Stimulated activated CD4-positive, alpha-beta T cell treated with anti-CD3 and anti-CD28 coated beads, Interleukin-2, amount 100 ng/mL, for 48 hours (primary cell): Measurements from ENCODE around the gene PFKFB3.
"Not testable (repeated sequence)": the region's sequence is repeated elsewhere in the genome, so short reads cannot be mapped to it uniquely, and the experiment has no call there.

ENCODE experiments used
- DNase-seq, 2 donors: peaks; one replicate each; pipeline ENCODE4 v3.0.0-alpha.2; 2020

The PFKFB3 gene

DNA sequence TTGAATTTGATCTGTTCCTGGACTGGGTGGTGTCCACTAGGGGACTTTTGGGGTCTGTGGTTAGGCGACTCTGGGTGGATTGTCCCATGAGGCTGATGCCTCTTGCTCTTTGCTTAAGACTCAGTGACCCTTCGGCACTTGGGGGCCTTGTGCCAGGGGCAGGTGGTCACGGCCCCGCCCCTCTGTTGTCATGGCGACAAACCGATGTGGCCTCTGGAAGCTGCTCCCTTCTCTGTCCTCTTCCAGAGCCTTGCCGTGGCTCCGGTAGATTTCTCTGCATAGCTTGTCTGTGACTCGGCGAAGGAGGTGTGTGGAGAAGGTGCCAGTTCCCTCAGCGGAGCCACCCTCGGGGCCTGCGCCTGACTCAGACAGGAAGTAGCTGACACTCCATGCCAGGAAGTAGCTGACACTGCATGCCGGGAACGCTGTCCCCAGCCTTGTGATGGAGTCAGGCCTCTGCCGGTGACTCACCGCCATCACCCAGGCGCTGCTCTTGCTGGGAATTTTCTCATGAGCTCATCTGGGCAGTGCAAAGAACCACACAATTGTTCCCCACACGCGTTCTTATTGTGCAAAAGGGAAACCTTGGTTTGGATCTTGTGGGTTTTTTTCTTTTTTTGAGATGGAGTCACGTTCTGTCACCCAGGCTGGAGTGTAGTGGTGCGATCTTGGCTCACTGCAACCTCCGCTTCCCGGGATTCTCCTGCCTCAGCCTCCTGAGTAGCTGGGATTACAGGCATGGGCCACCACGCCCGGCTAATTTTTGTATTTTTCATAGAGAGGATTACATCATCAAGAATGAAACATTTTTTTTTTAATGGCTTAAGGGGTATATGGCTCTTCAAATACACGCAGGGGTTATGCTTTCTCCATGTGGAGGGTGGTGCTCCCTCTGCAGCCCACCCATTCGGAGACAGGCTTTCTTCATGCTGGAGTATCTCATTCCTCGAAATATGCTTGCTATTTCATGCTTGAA lies 72.6 kb downstream of the PFKFB3 start:
- DNase-seq = peak; percentile 81 to 83

DNA sequence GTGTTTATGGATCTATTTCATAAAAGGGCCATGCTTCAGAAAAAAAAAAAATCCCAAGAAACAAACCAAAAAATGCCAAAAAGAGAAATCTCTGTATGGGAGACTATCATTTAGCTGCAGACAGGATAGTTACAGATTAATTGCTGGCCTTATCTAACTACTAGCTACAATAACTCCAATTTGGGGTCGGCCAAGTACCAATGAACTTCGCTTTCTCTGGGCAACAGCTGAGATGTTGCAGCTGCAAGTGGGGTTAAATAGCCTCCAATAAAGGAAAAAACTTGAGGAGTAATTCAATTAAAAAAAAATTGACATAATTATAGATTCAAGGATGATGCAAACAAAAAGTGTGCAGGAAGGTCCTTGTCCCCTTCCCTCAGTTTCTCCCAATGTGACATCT lies 73.6 kb downstream of the PFKFB3 start:
- DNase-seq = no peak

- no peak for DNase-seq
Measured at GRCh38 chr10:6278519-6279120, 75.9 kb downstream of the PFKFB3 start.

GRCh38 chr10:6279540-6280267 lies 77.0 kb downstream of the PFKFB3 start:
- DNase-seq = no peak

DNA sequence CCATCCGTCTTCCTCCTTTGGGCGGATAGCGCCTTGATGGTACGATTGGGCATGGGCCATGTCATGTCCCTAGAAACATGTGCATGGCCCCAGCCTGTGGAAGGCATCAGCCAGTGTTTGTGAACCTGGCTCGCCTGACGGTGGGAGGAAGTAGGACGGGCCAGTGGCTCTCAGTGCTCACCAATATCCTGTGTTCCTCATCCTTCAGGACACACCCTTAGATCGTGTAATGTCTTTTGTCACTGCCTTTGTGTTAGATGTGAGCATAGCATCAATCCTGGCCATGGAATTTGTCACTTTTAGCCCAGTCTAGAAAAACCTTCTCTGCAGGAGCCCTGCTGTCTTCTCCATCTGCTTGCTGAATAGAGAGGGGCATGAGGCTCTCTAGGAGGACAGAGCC lies 77.6 kb downstream of the PFKFB3 start:
- DNase-seq = no peak

DNA sequence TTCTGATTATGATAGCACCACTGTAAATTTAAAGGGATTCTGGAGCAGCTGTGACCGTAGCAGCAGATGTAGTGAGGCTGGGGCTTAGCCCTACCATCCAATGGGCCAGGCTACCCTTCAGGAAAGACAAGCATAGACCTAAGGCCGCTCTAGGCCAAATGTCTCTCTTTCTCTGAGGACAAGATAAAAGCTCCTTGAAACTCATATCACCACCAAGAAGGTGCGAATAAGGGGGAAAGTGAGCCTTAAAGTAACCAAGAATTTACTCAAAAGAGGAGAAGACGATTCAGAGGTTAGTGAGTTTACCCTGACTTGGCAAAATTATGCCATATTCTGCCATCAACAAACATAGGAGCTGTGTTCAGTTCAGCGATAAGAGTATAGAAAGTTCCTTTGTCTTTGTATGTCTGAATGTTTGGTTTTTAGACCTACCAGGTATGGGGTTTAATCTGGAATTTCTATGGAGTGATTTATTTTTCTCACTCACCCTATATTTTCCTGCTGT lies 79.8 kb downstream of the PFKFB3 start:
- no peak for DNase-seq

DNA sequence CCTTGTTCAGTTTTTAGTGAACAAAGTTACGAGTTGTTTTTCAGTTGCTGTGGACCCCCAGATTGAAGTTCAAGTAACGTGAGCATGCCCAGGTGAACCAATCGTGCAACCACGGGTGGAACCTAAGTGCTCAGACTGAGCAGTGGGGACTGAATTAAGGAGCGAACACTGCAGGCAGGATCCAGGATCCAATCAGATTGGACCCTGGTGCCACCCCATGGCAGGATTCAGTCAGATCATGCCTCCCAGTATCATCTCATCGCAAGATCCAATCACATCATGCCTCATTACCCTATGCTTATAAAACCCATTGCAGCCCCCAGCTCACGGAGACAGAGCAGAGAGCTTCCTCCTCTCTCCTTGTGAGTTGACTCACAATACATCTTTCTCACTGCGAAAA lies 80.9 kb downstream of the PFKFB3 start:
- no peak for DNase-seq

DNA sequence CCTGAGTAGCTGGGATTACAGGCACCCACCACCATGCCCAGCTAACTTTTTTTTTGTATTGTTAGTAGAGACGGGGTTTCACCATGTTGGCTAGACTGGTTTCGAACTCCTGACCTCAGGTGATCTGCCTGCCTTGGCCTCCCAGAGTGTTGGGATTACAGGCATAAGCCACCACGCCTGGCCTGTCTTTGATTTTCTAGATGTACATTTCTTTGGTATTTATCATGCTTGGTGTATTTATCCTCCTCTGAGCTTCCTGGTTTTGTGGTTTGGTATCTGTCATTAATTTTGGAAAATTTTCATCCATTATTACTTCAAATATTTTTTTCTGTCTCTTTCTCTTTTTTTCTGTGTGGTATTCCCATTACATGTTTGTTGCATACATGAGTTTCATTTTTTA lies 87.9 kb downstream of the PFKFB3 start:
- not testable (repeated sequence) for DNase-seq

- DNase-seq = no peak
Measured at GRCh38 chr10:6292741-6293151, 90.0 kb downstream of the PFKFB3 start.

DNA sequence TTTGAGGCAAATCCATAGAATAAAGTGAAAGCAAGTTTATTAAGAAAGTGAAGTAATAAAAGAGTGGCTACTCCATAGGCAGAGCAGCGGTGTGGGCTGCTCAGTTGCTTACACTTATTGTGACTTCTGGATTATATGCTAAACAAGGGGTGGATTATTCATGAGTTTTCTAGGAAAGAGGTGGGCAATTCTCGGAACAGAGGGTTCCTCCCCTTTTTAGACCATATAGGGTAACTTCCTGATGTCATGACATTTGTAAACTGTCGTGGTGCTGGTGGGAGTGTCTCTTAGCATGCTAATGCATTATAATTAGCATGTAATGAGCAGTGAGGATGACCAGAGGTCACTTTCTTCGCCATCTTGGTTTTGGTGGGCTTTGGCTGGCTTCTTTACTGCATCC lies 93.7 kb downstream of the PFKFB3 start:
- not testable (repeated sequence) for DNase-seq

DNA sequence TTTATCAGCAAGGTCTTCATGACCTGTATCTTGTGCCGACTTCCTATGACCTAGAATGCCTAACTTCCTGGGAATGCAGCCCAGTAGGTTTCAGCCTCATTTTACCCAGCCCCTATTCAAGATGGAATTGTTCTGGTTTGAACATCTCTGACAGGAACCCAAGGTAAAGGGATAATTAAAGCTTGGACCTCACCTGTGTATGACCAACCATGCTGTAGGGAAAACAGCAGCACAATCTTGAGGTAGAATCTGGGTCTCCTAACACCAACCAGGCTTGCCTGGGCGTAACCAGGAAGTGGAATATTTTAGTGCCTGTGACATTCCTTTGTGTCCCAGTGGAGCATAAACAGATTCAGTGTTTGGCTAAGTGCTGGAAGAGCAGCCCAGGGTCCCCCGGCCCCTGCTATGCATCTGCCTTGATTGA lies 94.1 kb downstream of the PFKFB3 start:
- no peak for DNase-seq

- no peak for DNase-seq
Measured at GRCh38 chr10:6297522-6297921, 94.8 kb downstream of the PFKFB3 start.

DNA sequence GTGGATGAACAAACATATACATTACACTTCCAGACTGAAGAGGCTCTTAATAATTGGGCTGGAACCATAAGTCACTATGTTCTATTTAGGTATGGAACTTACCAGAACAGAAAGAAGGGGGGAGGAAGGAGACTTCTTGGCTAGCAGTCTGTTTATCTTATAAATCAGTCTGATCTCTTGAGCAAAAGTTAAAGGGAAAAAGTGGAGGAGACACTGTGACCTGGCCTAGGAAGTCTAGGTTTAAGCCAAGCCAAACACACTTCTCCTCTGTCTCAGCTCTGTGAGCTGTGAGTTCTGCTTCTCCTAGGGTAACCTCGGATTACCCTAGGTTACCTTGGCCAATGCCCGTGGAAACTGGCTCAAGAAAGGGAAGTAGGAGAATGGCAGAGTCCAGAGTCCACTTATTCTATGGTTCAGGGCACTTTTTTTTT lies 95.2 kb downstream of the PFKFB3 start:
- no peak for DNase-seq

- no peak for DNase-seq
Measured at GRCh38 chr10:6298428-6298827, 95.7 kb downstream of the PFKFB3 start.

DNA sequence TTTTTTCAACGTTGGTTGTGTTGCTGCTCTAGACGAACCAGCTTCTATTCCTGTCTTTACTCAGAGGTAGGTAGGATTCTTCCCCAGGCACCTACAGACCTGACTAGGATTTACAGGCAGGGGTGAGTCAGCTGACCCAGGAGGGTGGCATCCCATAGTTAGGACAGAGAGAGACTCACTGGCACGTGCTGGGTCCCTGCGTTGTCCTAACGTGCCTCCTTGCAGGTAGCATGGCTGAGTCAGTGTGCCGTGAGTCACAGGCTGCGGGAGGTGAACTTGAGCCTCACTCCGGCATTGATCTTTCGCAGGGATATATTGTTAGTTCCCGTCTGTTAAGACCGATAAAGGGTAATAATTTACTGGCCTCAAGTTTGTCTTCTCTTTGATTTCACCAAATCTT lies 96.5 kb downstream of the PFKFB3 start:
- DNase-seq = peak in 1 of 2 donors; percentile 46

- DNase-seq = no peak
Measured at GRCh38 chr10:6299743-6300105, 97.0 kb downstream of the PFKFB3 start.

DNA sequence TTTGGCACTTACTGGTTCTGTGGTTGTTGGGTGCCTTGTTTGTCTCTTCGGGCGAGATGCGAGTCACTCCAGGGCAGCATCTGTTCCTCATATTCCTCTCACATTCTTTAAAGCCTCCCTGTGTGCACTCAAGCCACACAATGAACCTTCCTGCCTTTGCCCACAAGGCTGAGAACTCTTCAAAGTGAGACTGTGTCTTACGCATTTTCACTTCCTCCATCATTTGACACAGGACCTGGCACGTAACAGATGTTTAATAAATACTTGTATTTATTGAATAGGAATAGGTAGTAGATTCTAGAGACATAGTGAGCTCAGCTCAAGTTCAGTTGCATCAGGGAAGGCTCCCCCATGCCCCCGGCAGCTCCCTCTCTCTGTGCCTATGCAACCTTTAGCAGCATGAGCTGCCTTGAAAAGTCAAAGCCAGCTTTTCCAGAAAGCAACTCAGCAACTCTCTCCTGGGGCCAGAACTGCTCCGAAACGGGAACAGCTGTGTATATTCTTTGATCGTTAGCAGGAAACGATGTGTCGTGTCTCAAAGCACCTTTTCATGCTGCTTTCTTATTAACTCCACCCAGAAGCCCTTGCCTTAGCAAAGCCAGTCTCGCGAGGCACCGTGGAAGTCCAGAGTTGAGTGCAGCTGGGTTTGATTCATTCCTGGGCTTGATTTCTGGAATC lies 97.5 kb downstream of the PFKFB3 start:
- peak; percentile 15 to 23 for DNase-seq

- no peak for DNase-seq
Measured at GRCh38 chr10:6300784-6301460, 98.2 kb downstream of the PFKFB3 start.

GRCh38 chr10:6301488-6302075 lies 98.8 kb downstream of the PFKFB3 start:
- no peak for DNase-seq
